GM18511 (cell line): ENCODE measurements around the gene PAOX.
"Not testable (repeated sequence)": the region's sequence is repeated elsewhere in the genome, so short reads cannot be mapped to it uniquely, and the experiment has no call there.

ENCODE experiments used
- ATAC-seq: cut with Tn5 transposase; IDR thresholded peaks from one replicate; pipeline ENCODE4 v1.9.1; 2021; ENCODE audit warnings: mild to moderate bottlenecking, moderate library complexity; ENCODE audit not compliant: unreplicated experiment

PAOX gene

DNA sequence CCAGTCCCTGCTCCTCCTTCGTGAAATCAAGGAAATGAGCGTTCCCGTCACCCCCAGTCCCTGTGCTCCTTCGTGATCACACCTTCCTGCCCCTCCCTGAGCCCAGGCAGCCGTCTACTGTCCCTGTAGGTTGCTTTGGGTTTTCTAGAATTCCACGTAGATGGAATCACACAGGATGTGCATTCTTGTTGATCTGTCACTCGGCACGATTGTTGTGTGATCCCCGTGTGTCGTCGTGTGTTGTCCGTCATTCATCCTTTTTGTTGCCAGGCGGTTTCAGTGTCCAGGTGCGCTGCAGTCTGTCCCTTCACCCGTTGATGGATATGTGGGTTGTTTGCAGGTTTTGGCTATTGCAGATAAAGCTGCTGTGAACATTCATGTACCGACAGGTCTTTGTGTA, 24.3 kb downstream of the PAOX start:
- no peak for ATAC-seq

GRCh38 chr10:133403784-133404183, 24.7 kb downstream of the PAOX start:
- no peak for ATAC-seq

DNA sequence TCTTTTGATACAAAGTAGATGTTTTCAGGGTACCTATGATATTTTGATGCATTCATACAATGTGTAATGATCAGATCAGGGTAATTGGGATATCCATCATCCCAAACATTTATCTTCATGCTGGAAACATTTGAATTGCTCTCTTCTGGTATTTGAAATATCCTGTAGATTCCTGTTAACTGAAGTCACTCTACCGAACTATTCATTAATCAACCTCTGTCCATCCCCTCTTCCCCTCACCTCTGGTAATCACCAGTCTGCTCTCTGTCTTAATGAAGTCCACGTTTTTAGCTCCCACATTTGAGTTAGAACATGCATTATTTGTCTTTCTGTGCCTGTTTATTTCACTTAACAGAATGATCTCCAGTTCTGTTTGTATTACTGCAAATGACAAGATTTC, 26.2 kb downstream of the PAOX start:
- ATAC-seq = no peak

- peak; percentile 68 for ATAC-seq
Observed at GRCh38 chr10:133405844-133406527, 26.9 kb downstream of the PAOX start.

DNA sequence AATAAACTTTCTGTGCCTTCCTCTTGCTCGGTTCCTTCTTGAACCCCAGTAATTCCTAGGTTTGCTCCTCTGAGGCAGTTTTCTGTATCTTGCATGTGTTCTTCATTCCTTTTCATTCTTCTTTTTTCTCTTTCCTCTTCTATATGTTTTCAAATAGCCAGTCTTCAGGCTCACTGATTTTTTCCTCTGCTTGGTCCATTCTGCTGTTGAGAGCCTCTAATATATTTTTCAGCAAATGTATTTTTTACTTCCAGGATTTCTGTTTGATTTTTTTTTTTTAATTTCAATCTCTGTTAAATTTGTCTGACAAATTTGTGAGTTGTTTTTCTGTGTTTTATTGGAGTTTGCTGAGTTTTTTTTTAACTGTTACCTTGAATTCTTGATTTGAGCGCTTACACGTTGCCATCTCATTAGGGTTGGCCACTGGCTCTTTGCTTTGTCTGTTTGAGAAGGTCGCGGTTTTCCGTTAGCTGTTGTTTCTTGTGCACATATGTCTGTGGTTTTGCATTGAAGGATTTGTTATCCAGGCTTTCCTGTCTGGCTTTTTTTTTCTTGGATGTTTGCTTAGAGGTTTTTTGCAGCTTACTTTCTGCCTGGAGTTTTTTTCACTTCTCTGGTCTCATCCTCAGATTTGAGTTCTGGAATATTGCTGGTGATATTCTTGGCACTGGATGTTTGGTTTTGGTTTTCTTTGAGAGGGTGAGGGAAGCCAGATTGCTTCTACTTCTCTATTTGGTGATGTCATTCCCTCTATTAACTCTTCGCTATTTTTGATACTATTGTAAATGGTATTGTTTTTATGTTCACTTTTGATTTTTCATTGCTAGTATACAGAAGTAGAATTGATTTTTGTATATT, 32.7 kb downstream of the PAOX start:
- ATAC-seq = no peak

DNA sequence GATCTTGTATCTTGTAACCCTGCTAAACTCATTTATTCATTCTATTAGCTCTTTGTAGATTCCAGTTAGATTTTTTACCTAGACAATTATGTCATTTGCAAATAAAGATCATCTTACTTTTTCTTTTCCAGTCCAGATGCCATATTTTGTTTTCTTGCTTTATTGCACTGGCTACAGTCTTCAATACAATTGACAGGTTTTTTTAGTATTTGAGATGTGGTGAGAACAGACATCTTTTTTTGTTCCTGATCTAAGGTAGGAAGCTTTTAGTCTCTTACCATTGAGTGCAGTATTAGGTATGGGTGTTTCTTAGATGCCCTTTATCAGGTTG, 33.3 kb downstream of the PAOX start:
- no peak for ATAC-seq

DNA sequence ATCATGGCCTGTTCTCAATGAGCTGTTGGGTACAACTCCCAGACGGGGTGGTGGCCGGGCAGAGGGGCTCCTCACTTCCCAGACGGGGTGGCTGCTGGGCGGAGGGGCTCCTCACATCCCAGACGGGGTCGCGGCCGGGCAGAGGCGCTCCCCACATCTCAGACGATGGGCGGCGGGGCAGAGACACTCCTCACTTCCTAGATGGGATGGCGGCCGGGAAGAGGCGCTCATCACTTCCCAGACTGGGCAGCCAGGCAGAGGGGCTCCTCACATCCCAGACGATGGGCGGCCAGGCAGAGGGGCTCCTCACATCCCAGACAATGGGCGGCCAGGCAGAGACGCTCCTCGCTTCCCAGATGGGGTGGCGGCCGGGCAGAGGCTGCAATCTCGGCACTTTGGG, 35.3 kb downstream of the PAOX start:
- not testable (repeated sequence) for ATAC-seq

- ATAC-seq = no peak
Observed at GRCh38 chr10:133415752-133416151, 36.7 kb downstream of the PAOX start.

GRCh38 chr10:133418289-133418993, 39.4 kb downstream of the PAOX start:
- no peak for ATAC-seq

DNA sequence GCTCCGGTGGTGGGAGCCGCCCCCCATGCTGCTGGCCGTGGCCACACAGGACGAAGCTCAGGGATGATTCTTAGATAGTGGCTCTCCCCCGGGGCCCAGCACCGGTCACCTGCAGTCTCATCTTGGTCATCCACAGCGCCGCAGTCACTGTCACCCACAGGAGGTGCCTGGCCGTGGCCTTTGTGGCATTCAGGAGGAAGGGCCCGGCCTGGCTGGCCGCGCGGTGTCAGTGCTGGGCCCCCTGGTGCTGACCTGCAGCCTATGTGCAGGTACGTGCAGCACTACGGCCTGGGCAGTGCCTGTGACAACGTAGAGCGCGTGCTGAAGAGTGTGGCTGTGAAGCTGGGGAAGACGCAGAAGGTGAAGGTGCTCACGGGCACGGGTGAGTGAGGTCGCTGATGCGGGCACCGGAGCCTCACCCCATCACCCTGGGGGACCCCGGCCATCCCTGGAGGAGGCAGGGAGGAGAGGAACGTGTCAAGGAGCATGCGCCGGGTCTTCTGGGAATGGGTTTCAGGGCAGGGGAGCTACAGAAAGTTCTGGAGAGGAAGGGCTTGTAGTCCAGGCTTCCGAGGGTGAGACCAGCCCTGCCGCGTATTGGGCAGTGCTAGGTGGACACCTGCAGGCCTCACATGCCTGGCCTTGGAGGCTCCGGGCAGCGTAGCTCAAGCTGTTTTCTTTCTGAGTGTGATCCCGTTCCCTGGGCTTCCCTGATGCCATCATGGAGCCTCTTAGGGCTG, 40.3 kb downstream of the PAOX start:
- no peak for ATAC-seq

GRCh38 chr10:133420028-133420427, 41.0 kb downstream of the PAOX start:
- no peak for ATAC-seq

DNA sequence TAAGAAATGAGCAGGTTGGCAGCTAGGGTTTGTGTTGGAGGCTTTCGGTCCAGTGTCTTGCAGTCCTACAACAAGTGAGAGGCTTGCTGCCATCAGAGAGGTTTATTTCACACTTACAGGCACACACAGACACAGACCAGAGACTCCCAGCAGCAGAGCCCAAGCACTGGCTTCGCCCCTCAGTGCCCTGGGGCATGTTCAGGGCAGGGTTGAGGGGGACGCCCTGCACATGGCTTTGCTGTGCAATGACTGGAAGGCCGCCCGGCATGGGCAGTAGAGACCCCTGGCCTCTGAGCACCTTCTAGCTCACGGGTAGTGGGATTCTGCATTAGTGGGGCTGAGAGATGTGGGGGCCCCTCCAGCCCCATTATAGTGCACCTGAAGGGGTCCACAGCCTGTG, 41.5 kb downstream of the PAOX start:
- no peak for ATAC-seq

- ATAC-seq = no peak
Observed at GRCh38 chr10:133421336-133422222, 42.5 kb downstream of the PAOX start.

DNA sequence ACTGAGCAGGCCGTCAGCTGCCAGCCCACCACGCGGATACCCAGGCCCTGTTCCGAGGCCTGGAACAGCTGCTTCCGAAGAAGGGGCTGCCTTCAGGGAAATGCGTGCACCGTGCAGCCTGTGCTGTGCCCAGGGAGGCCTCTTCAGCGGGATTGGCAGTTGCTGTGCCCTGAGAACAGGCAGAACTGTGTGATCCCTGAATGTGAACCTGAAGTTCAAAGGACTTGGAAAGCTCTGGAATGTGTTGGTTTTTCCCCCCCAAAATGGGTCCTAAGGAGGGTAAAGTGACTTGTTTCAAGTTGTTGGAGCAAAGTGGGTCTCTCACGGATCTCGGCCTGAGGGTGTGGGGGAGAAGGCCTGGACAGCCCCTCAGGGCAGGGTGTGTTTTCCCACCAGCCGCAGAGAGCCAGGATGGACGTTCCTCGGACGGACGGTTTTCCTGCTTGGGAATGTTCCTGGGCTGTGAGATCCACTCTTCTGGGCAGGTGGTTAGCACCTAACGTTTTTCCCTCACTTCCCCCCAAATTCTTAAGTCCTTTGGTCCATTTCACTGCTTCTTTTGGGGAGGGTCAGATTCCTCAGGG, 43.3 kb downstream of the PAOX start:
- ATAC-seq = no peak

GRCh38 chr10:133422807-133423771, 44.0 kb downstream of the PAOX start:
- ATAC-seq = no peak

GRCh38 chr10:133424102-133424501, 45.0 kb downstream of the PAOX start:
- ATAC-seq = not testable (repeated sequence)

- not testable (repeated sequence) for ATAC-seq
Observed at GRCh38 chr10:133424601-133425000, 45.5 kb downstream of the PAOX start, which contains the start of gene SPRN. SPRN (minus strand) TSS chr10:133424625; CDS start chr10:133423681, 944 bp downstream.

- not testable (repeated sequence) for ATAC-seq
Observed at GRCh38 chr10:133429571-133429970, 50.5 kb downstream of the PAOX start.
